H1 (cell line): ENCODE data around the gene COL6A2. TPM values are rescaled to one million over a fixed set of nuclear protein-coding genes. Genes with fewer than 3 reads are reported as not detected.

Experiments
- CTCF ChIA-PET: fragments of 300-600 bp; sonication (Branson Sonifier 250); formaldehyde crosslinking; loops from one replicate; lab custom pipeline; 2021; ENCODE audit not compliant: partially characterized antibody; lab: Charles Lee
- POLR2A ChIA-PET: fragments of 300-600 bp; sonication (Branson Sonifier 250); formaldehyde crosslinking; loops from one replicate; lab custom pipeline; 2021; ENCODE audit warnings: inconsistent platforms; ENCODE audit not compliant: partially characterized antibody; lab: Charles Lee
- DNase-seq, 2 experiments: peaks; one replicate each; pipeline versions ENCODE4 v3.0.0 to v3.0.0-alpha.2; 2010 to 2022; ENCODE audit warnings: low spot score in 2 of 2, low read depth in 1 of 2, mixed read lengths in 1 of 2
- FAIRE-seq: peaks from 2 replicates; lab custom pipeline; 2011; peaks lifted over from hg19 to GRCh38; lab: Jason Lieb, UNC
- H2AFZ ChIP-seq: 2 replicates; pipeline ENCODE4 v1.8.1; 2012; ENCODE audit warnings: low read length, inconsistent platforms
- H2AK5ac ChIP-seq: 2 replicates; pipeline ENCODE4 v1.6.1; 2013; ENCODE audit warnings: low read depth, low read length
- H2BK120ac ChIP-seq: replicated peaks from 2 replicates; pipeline ENCODE3; 2013; ENCODE audit warnings: low read depth, low read length, inconsistent platforms
- H2BK12ac ChIP-seq: 2 replicates; pipeline ENCODE4 v1.6.1; 2013; ENCODE audit warnings: low read depth, low read length
- H2BK15ac ChIP-seq: 2 replicates; pipeline ENCODE4 v1.6.1; 2013; ENCODE audit warnings: low read length
- H2BK20ac ChIP-seq: 2 replicates; pipeline ENCODE4 v1.6.1; 2013; ENCODE audit warnings: low read length
- H2BK5ac ChIP-seq: 2 replicates; pipeline ENCODE4 v1.6.1; 2013; ENCODE audit warnings: low read depth, low read length
- H3K14ac ChIP-seq: 2 replicates; pipeline ENCODE4 v1.6.1; 2013; ENCODE audit warnings: inconsistent platforms; ENCODE audit not compliant: insufficient read length
- H3K18ac ChIP-seq: 2 replicates; pipeline ENCODE4 v1.6.1; 2013; ENCODE audit warnings: low read length; ENCODE audit errors: extremely low read depth
- H3K23ac ChIP-seq: 2 replicates; pipeline ENCODE4 v1.6.1; 2013; ENCODE audit warnings: inconsistent platforms; ENCODE audit not compliant: insufficient read length
- H3K23me2 ChIP-seq: 2 replicates; pipeline ENCODE4 v1.6.1; 2013; ENCODE audit warnings: low read depth, low read length
- H3K27ac ChIP-seq: 2 replicates; pipeline ENCODE4 v1.6.1; 2011; ENCODE audit warnings: low read depth, low read length, inconsistent platforms
- H3K27me3 ChIP-seq, 4 experiments: replicated peaks in 1 of 4; 1 replicate in 1 of 4; 2 replicates in 3 of 4; pipeline versions ENCODE4 v1.6.1 to v1.8.1; 2011 to 2013; ENCODE audit warnings: low read length in 3 of 4, mild to moderate bottlenecking in 3 of 4, inconsistent platforms in 2 of 4, mixed read lengths in 2 of 4, moderate library complexity in 1 of 4; ENCODE audit not compliant: control insufficient read depth in 3 of 4, insufficient read depth in 3 of 4; ENCODE audit errors: extremely low read depth in 1 of 4
- H3K36me3 ChIP-seq, 4 experiments: 2 replicates each; pipeline versions ENCODE4 v1.6.1 to v1.8.1; 2011 to 2013; ENCODE audit warnings: mild to moderate bottlenecking in 4 of 4, low read length in 3 of 4, moderate library complexity in 2 of 4, control low read depth in 1 of 4, inconsistent platforms in 1 of 4; ENCODE audit not compliant: insufficient read depth in 4 of 4, control insufficient read depth in 2 of 4
- H3K4ac ChIP-seq: replicated peaks from 2 replicates; pipeline ENCODE3; 2013; ENCODE audit warnings: low read length, low read depth, mixed read lengths, inconsistent platforms; ENCODE audit not compliant: insufficient read length
- H3K4me1 ChIP-seq, 4 experiments: replicated peaks in 1 of 4; 1 replicate in 1 of 4; 2 replicates in 3 of 4; pipeline versions ENCODE4 v1.6.1 to v1.8.1; 2011 to 2013; ENCODE audit warnings: low read length in 3 of 4, inconsistent platforms in 2 of 4, mixed read lengths in 1 of 4; ENCODE audit not compliant: insufficient read depth in 4 of 4, control insufficient read depth in 3 of 4
- H3K4me2 ChIP-seq, 2 experiments: 2 replicates each; pipeline versions ENCODE4 v1.6.1 to v1.8.1; 2011 to 2013; ENCODE audit warnings: low read depth in 2 of 2, low read length in 2 of 2, control low read depth in 1 of 2, inconsistent platforms in 1 of 2, mild to moderate bottlenecking in 1 of 2; ENCODE audit not compliant: insufficient read depth in 1 of 2
- H3K4me3 ChIP-seq, 4 experiments: fragments of 200-600, 300-600 bp in 1 of 4; sonication (generic), shearing (Covaris generic), sonication (Bioruptor Twin) in 1 of 4; 2 replicates each; pipeline versions ENCODE4 v1.5.1 to v1.8.1; 2011 to 2016; ENCODE audit warnings: low read length in 4 of 4, low read depth in 3 of 4, control low read depth in 2 of 4, inconsistent platforms in 2 of 4, mild to moderate bottlenecking in 2 of 4, mixed read lengths in 1 of 4, moderate library complexity in 1 of 4; ENCODE audit not compliant: insufficient read depth in 2 of 4; ENCODE audit errors: extremely low read depth in 1 of 4
- H3K56ac ChIP-seq: replicated peaks from 2 replicates; pipeline ENCODE3; 2013; ENCODE audit warnings: low read depth, mild to moderate bottlenecking, mixed read lengths, low read length, inconsistent platforms; ENCODE audit not compliant: insufficient read length
- H3K79me1 ChIP-seq: 2 replicates; pipeline ENCODE4 v1.6.1; 2013; ENCODE audit warnings: low read depth, low read length, control low read depth
- H3K79me2 ChIP-seq, 2 experiments: 2 replicates each; pipeline versions ENCODE4 v1.6.1 to v1.8.1; 2012 to 2013; ENCODE audit warnings: low read length in 2 of 2, mild to moderate bottlenecking in 2 of 2, inconsistent platforms in 1 of 2; ENCODE audit not compliant: insufficient read depth in 2 of 2, control insufficient read depth in 1 of 2
- H3K9ac ChIP-seq, 4 experiments: replicated peaks in 1 of 4; 1 replicate in 1 of 4; 2 replicates in 3 of 4; pipeline versions ENCODE4 v1.6.1 to v1.8.1; 2011 to 2013; ENCODE audit warnings: low read depth in 3 of 4, low read length in 3 of 4, control low read depth in 2 of 4, mild to moderate bottlenecking in 2 of 4, moderate library complexity in 2 of 4, inconsistent platforms in 1 of 4; ENCODE audit errors: extremely low read depth in 1 of 4
- H3K9me3 ChIP-seq, 2 experiments: 2 replicates each; pipeline versions ENCODE4 v1.6.1 to v1.8.1; 2012 to 2013; ENCODE audit warnings: mild to moderate bottlenecking in 2 of 2, moderate library complexity in 2 of 2, control low read depth in 1 of 2, inconsistent platforms in 1 of 2, low read depth in 1 of 2, low read length in 1 of 2, mixed read lengths in 1 of 2; ENCODE audit not compliant: insufficient read depth in 2 of 2
- H4K20me1 ChIP-seq, 2 experiments: replicated peaks in 1 of 2; 2 replicates each; pipeline versions ENCODE3 to v1.8.1; 2011 to 2013; ENCODE audit warnings: inconsistent platforms in 2 of 2, low read length in 2 of 2, mild to moderate bottlenecking in 1 of 2; ENCODE audit not compliant: insufficient read depth in 2 of 2, control insufficient read depth in 1 of 2
- H4K5ac ChIP-seq: 2 replicates; pipeline ENCODE4 v1.6.1; 2013; ENCODE audit warnings: low read length, low read depth, mixed read lengths, inconsistent platforms; ENCODE audit not compliant: insufficient read length
- H4K8ac ChIP-seq: 2 replicates; pipeline ENCODE4 v1.8.0; 2013; ENCODE audit warnings: mild to moderate bottlenecking, moderate library complexity, low read length, inconsistent platforms; ENCODE audit not compliant: insufficient read depth; ENCODE audit errors: extremely low read depth
- H4K91ac ChIP-seq: replicated peaks from 2 replicates; pipeline ENCODE3; 2013; ENCODE audit warnings: low read length, mixed read lengths, inconsistent platforms; ENCODE audit not compliant: insufficient read length
- PHF8 ChIP-seq: fragments of 200-600 bp; sonication (generic); conservative IDR thresholded peaks from 2 replicates; pipeline ENCODE4 v1.7.1; 2012; ENCODE audit warnings: low read depth, mild to moderate bottlenecking, inconsistent platforms, low read length, moderate library complexity
- RAD21 ChIP-seq, 2 experiments: IDR thresholded peaks in 1 of 2; conservative IDR thresholded peaks in 1 of 2; 2 replicates each; pipeline ENCODE4 v1.6.1; 2011; ENCODE audit warnings: low read depth in 2 of 2, low read length in 2 of 2, improper control_type of control experiment in 1 of 2, inconsistent platforms in 1 of 2, mild to moderate bottlenecking in 1 of 2, moderate library complexity in 1 of 2
- WGBS, 2 experiments: shearing (Covaris generic) in 1 of 2; methylation state at CpG; one replicate each; pipeline versions ENCODE4 v1.1.6 to v1.1.7; 2013 to 2015; ENCODE audit warnings: low lambda C conversion rate in 2 of 2, mixed read lengths in 2 of 2, inconsistent platforms in 1 of 2, low coverage in 1 of 2, missing lambda C conversion rate in 1 of 2; ENCODE audit not compliant: insufficient replicate concordance in 2 of 2, insufficient coverage in 1 of 2, insufficient read length in 1 of 2; ENCODE audit errors: extremely low coverage in 1 of 2, missing lambda C conversion rate in 1 of 2; 5-methylcytosine and 5-hydroxymethylcytosine counted together
- polyA plus RNA-seq, 7 experiments: library from polyadenylated mRNA; depleted of rRNA in 3 of 7; stranded (reverse) in 5 of 7; unstranded in 2 of 7; fragments of >200 nt in 5 of 7; fragments of 200-250 nt in 2 of 7; gene quantifications; 1 replicate in 5 of 7; 2 replicates in 1 of 7; 4 replicates in 1 of 7; pipeline versions ENCODE4 v1.2.1 to v1.2.3, GENCODE V29; 2011 to 2013; ENCODE audit warnings: missing spikeins in 2 of 7, mixed read lengths in 2 of 7
- total RNA-seq: library from RNA; stranded (reverse); fragmentation: NEBNext Ultra II Directional; extraction: Animal tissue kit (Norgen Biotek cat#: 25700); gene quantifications from 2 replicates; pipeline ENCODE4 v1.2.1, GENCODE V29; 2021

The COL6A2 gene
- total and polyA plus RNA-seq, 2 of the 8 experiments (the other 6 are each of a cell fraction or from before 2014, with no cell fraction given) = 60.1 to 62.7 TPM

- Histone ChIP-seq H3K79me2 (peaks cover 0 to 10% of the 10 kb centered on the region in 2 experiments; a peak in 2 of 4 replicates), H2AK5ac (no peak overlapping the region), H3K4me1 (peaks cover 0 to 4% (median 0%) of the 10 kb centered on the region in 4 experiments; a peak in 2 of 7 replicates), H3K4ac (no peak overlapping the region), H3K4me3 (peak overlapping the region in 1 of 4 experiments; percentile 33; a peak in 1 of 8 replicates), H2BK120ac (no peak overlapping the region), H3K23me2 (peaks cover 10% of the 10 kb centered on the region; the same call in 1 of the 2 replicates), H4K20me1 (peaks cover 0 to 9% of the 10 kb centered on the region in 2 experiments), H3K9me3 (0 out of 4 replicates have a peak, but pooled peaks cover 0 to 4% of the 10 kb centered on the region in 2 experiments), H2BK5ac (no peak overlapping the region), H3K79me1 (peaks cover 10% of the 10 kb centered on the region; the same call in 1 of the 2 replicates), H2BK15ac (no peak overlapping the region), H4K8ac (peak overlapping the region; percentile 35; the same call in 1 of the 2 replicates), H4K91ac (no peak overlapping the region), H3K27me3 (peaks cover 0 to 14% (median 9%) of the 10 kb centered on the region in 4 experiments; a peak in 6 of 7 replicates), H2AFZ (no peak overlapping the region), H3K27ac (no peak overlapping the region), H3K14ac (no peak overlapping the region), H3K18ac (no peak overlapping the region), H3K36me3 (no peaks in the 10 kb centered on the region), H3K9ac (no peak overlapping the region), H2BK12ac (no peak overlapping the region), H3K56ac (no peak overlapping the region), H4K5ac (no peak overlapping the region), H2BK20ac (no peak overlapping the region), H3K23ac (no peak overlapping the region), H3K4me2 (peak overlapping the region; percentile 44 to 64; a peak in 2 of 4 replicates)
- ChIA-PET CTCF (interaction anchor here (0.7 to 0.8 kb wide), 2 partner anchors 119 to 124 kb away, joined by 3 to 4 read pairs; no protein-coding TSS in a partner anchor), POLR2A (interaction anchor here (0.6 to 1.3 kb wide), 3 partner anchors 37 to 126 kb away, joined by 3 read pairs; no protein-coding TSS in a partner anchor)
- 40% methylated on average over 10 of the region's 18 CpGs; no CpG with 5 or more reads in 1 of the 2 experiments for WGBS, 2 experiments
- FAIRE-seq (no peak), DNase-seq (peak in 1 of 2 experiments; percentile 63)
- TF ChIP-seq RAD21 (IDR thresholded peaks at IDR 0.05 in 1 of 2, conservative IDR thresholded peaks at IDR 0.05 in 1 of 2; ENCODE audit: low read depth in 2 of 2, low read length in 2 of 2) (peak in 1 of 2 experiments; percentile 3; a peak in 1 of 4 replicates), PHF8 (no peak)
Observed at GRCh38 chr21:46099476-46099875, 1.6 kb downstream of the COL6A2 start.
